HG03135 (cell line): ENCODE results near the gene SERBP1.
"Not testable (repeated sequence)": the region's sequence is repeated elsewhere in the genome, so short reads cannot be mapped to it uniquely, and the experiment has no call there.

Experiments used
- ATAC-seq: cut with Tn5 transposase; IDR thresholded peaks from one replicate; pipeline ENCODE4 v1.9.1; 2021; ENCODE audit warnings: mild to moderate bottlenecking, moderate library complexity; ENCODE audit not compliant: unreplicated experiment

Gene SERBP1

GRCh38 chr1:67408148-67408547, 22.1 kb downstream of the SERBP1 start:
- ATAC-seq: no peak

GRCh38 chr1:67407498-67407897, 22.7 kb downstream of the SERBP1 start:
- ATAC-seq: no peak

- no peak for ATAC-seq
Observed at GRCh38 chr1:67405473-67406245, 24.5 kb downstream of the SERBP1 start.

GRCh38 chr1:67404212-67404620, 26.0 kb downstream of the SERBP1 start:
- no peak for ATAC-seq

DNA sequence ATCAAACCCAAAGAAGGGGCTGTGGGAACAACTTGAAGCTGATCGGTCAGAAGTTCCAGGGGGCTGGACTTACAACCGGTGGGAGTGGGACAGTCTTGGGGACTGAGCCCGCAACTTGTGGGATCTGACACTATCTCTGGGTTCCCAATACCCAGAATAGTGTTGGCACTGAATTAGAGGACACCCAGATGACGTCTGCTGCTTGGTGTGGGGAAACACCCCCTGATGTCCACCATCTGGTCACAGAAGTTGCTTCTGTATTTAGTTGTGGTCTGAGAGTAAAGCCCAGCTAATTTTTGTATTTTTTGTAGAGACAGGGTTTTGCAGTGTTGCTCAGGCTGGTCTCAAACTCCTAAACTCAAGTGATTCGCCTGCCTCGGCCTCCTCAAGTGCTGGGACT, 28.8 kb downstream of the SERBP1 start:
- no peak for ATAC-seq

GRCh38 chr1:67400029-67400786, 30.0 kb downstream of the SERBP1 start:
- not testable (repeated sequence) for ATAC-seq

- ATAC-seq: no peak
Observed at GRCh38 chr1:67399199-67399993, 30.8 kb downstream of the SERBP1 start.

- no peak for ATAC-seq
Observed at GRCh38 chr1:67394548-67394947, 35.7 kb downstream of the SERBP1 start.

DNA sequence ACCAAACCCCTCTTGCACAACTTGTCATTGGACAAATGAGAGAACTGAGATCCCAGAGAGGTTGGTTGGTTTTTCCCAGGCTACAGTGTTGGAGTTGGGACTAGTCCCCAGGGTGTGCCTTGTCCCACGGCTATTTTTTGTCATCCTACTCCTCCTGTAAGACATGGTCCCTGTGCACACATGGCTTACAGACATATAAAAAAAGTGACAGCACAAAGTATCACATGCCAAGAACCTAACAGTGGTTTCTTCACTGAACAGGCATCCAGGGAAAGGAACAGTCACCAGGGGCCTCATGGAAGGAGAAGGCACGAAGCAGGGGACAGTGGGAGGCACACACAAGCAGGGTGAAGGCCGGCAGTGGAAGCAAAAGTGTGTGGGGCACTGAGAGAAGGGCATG, 36.5 kb downstream of the SERBP1 start:
- no peak for ATAC-seq

- ATAC-seq: no peak
Observed at GRCh38 chr1:67393240-67393639, 37.0 kb downstream of the SERBP1 start.

- no peak for ATAC-seq
Observed at GRCh38 chr1:67390041-67390887, 39.9 kb downstream of the SERBP1 start.

- ATAC-seq: no peak
Observed at GRCh38 chr1:67383999-67384638, 46.1 kb downstream of the SERBP1 start.

DNA sequence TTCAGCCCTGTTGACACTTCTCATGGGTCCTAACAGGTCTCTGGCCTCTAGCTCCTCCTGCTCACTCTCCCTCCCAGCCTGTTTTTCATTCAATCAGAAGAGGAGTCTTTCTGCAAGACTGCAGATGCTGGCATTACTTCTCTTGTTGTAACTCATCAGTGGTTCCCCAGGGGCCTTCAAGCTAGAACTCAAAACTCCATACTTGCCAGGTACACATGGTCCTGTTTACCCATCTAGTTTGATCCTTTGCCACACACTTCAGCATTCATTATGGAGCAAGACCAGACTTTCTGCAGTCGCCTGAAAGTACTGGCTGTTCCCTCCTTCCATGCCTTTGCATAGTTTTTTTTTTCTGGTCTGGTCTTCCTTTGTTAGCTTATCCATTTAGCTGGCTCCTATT, 47.9 kb downstream of the SERBP1 start:
- no peak for ATAC-seq

- ATAC-seq: no peak
Observed at GRCh38 chr1:67381154-67381553, 49.0 kb downstream of the SERBP1 start.

- no peak for ATAC-seq
Observed at GRCh38 chr1:67377253-67377652, 52.9 kb downstream of the SERBP1 start.

GRCh38 chr1:67376381-67376780, 53.8 kb downstream of the SERBP1 start:
- no peak for ATAC-seq

DNA sequence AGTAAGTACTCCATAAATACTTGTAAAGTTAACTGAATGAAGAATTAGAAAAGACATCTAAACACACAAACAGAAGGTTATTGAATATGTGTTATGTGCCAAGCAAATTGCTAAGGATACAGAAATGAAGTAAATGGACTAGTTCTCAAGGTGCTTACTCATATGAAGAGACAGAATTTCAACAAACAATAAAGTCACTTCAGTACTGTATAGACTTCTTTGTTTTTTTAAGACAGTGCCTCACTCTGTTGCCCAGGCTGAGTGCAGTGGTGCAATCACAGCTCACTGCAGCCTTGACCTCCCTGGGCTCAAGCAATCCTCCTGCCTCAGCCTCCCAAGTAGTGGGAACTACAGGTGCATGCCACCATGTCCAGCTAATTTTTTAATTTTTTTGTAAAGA, 57.3 kb downstream of the SERBP1 start:
- no peak for ATAC-seq

- no peak for ATAC-seq
Observed at GRCh38 chr1:67372136-67372535, 58.1 kb downstream of the SERBP1 start.

DNA sequence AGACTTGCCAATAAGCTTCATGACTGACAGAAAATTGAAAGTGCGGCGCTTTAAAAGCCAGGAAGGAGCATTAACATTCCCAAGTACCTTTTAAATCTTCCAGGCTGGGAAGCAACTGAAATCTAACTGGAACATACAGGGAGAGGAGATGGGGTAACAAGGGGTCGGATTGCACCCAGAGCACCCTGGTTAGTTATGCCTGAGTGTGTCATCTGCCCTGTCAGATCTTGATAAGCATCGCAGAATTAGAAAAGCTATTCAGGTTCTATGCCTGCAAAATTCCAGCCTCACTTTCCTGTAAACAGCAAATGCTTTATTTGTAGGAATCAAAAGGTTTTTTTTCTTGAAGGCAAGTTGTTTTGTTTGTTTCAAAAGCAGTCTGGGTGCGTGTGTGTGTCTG, 58.5 kb downstream of the SERBP1 start:
- no peak for ATAC-seq

- no peak for ATAC-seq
Observed at GRCh38 chr1:67371043-67371442, 59.2 kb downstream of the SERBP1 start.
